Neural progenitor cell (in vitro differentiated cells): ENCODE data around the gene GULP1.

Source experiments
- CTCF ChIP-seq: fragments of 200-600 bp; sonication (generic); IDR thresholded peaks from 2 replicates; pipeline ENCODE4 v1.5.1; 2017; ENCODE audit warnings: antibody characterized with exemption, mild to moderate bottlenecking
- EZH2 ChIP-seq: fragments of 200-600 bp; sonication (generic); IDR thresholded peaks from 2 replicates; pipeline ENCODE4 v1.6.1; 2017; ENCODE audit warnings: antibody characterized with exemption, mild to moderate bottlenecking, moderate library complexity
- EZH2phosphoT487 ChIP-seq: fragments of 200-600 bp; sonication (generic); IDR thresholded peaks from 2 replicates; pipeline ENCODE4 v1.6.1; 2017; ENCODE audit warnings: antibody characterized with exemption

DNA sequence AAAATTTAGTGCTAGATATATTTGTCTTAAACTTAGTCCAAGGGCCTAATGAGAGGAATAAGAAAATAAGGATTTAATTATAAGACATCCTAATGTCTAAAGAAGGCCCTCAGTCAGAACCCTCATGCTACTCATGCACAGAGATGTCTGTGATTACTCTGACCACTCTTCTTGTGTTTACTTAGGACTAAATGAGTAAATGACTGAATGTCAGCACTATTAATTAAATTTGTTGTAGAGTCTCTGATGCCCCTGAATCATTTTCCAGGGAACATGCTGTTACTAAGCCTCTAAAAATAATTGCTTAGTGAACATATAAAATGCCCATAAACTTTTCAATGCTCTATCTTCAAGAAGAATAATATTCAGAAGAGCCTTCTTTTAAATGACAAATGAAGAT, 32.4 kb downstream of the GULP1 start:
- no peak for TF ChIP-seq CTCF
- TF ChIP-seq EZH2phosphoT487, result no peak
- no peak for TF ChIP-seq EZH2
